KMS-11 (cell line): ENCODE data around the gene FSD1.

Experiments
- H2AFZ ChIP-seq: fragments of 200-600 bp; sonication (generic); 2 replicates; pipeline ENCODE4 v1.6.1; 2016; ENCODE audit warnings: antibody characterized with exemption, mixed run types, low read depth
- H3K27ac ChIP-seq: fragments of 200-600 bp; sonication (generic); 2 replicates; pipeline ENCODE4 v1.6.1; 2016; ENCODE audit warnings: mild to moderate bottlenecking, mixed run types
- H3K27me3 ChIP-seq: fragments of 200-600 bp; sonication (generic); 2 replicates; pipeline ENCODE4 v1.6.1; 2017; ENCODE audit warnings: mild to moderate bottlenecking, low read depth, mixed run types, moderate library complexity; ENCODE audit not compliant: insufficient read depth
- H3K36me3 ChIP-seq: fragments of 200-600 bp; sonication (generic); 2 replicates; pipeline ENCODE4 v1.6.1; 2017; ENCODE audit warnings: mild to moderate bottlenecking, mixed run types; ENCODE audit not compliant: insufficient read depth
- H3K4me1 ChIP-seq: fragments of 200-600 bp; sonication (generic); 2 replicates; pipeline ENCODE4 v1.6.1; 2016; ENCODE audit warnings: mild to moderate bottlenecking, low read depth, mixed run types; ENCODE audit not compliant: poor library complexity, severe bottlenecking
- H3K4me2 ChIP-seq: fragments of 200-600 bp; sonication (generic); 2 replicates; pipeline ENCODE4 v1.7.0; 2016; ENCODE audit warnings: mild to moderate bottlenecking, mixed run types
- H3K4me3 ChIP-seq: fragments of 200-600 bp; sonication (generic); IDR thresholded peaks from 2 replicates; pipeline ENCODE4 v1.6.1; 2017; ENCODE audit warnings: low read depth, low read length, mixed read lengths; ENCODE audit not compliant: insufficient read depth
- H3K79me2 ChIP-seq: fragments of 200-600 bp; sonication (generic); 2 replicates; pipeline ENCODE4 v1.6.1; 2016; ENCODE audit warnings: low read depth, mixed run types; ENCODE audit not compliant: insufficient read depth
- H3K9ac ChIP-seq: fragments of 200-600 bp; sonication (generic); 2 replicates; pipeline ENCODE4 v1.6.1; 2016; ENCODE audit warnings: mild to moderate bottlenecking, mixed run types
- H4K20me1 ChIP-seq: fragments of 200-600 bp; sonication (generic); 2 replicates; pipeline ENCODE4 v1.6.1; 2016; ENCODE audit warnings: mild to moderate bottlenecking, mixed run types; ENCODE audit not compliant: insufficient read depth
- TF ChIP-seq, protein P1 (sequence below): fragments of 200-600 bp; sonication (generic); conservative IDR thresholded peaks from 2 replicates; pipeline ENCODE4 v1.6.1; 2017; ENCODE audit warnings: low read depth, mild to moderate bottlenecking, antibody characterized with exemption, low read length, moderate library complexity, mixed read lengths

The FSD1 gene

DNA sequence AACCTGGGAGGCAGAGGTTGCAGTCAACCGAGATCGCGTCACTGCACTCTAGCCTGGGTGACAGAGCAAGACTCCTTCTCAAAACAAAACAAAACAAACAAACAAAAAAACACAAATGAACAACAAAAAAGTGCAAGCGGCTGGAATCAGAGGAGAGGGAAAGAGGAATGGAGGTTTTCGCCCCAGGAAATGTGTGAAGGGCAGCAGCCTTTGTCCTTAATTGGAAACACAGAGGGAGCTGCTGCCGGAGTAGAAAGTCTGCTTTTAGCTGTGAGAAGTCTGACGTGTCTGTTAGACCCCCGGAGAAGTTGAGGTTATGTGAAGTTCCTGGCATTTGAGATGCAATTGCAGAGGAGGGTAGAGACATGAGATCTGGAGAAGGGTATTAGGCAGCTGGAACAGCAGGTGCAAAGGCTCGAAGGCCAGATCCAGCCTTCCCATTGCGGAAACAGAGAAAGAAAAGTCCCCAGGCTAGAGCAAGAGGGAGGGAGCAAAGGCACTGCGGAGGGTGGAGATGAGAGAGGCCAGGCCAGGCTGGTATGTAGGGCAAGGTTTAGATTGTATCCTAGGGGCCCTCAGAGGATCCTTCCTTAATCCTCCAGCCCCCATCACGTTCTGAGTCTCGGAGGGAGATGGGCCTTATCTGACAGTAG, 2.7 kb upstream of the FSD1 start:
- Histone ChIP-seq H2AFZ (no peak overlapping the region), H3K4me2 (no peak overlapping the region), H3K27ac (no peak overlapping the region), H3K79me2 (no peaks in the 10 kb centered on the region), H3K27me3 (peaks cover 13% of the 10 kb centered on the region; the same call in 1 of the 2 replicates), H3K9ac (no peak overlapping the region), H3K4me1 (no peaks in the 10 kb centered on the region), H4K20me1 (no peaks in the 10 kb centered on the region), H3K4me3 (no peak overlapping the region), H3K36me3 (no peaks in the 10 kb centered on the region)
- TF ChIP-seq, protein P1, sequence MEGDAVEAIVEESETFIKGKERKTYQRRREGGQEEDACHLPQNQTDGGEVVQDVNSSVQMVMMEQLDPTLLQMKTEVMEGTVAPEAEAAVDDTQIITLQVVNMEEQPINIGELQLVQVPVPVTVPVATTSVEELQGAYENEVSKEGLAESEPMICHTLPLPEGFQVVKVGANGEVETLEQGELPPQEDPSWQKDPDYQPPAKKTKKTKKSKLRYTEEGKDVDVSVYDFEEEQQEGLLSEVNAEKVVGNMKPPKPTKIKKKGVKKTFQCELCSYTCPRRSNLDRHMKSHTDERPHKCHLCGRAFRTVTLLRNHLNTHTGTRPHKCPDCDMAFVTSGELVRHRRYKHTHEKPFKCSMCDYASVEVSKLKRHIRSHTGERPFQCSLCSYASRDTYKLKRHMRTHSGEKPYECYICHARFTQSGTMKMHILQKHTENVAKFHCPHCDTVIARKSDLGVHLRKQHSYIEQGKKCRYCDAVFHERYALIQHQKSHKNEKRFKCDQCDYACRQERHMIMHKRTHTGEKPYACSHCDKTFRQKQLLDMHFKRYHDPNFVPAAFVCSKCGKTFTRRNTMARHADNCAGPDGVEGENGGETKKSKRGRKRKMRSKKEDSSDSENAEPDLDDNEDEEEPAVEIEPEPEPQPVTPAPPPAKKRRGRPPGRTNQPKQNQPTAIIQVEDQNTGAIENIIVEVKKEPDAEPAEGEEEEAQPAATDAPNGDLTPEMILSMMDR: no peak

DNA sequence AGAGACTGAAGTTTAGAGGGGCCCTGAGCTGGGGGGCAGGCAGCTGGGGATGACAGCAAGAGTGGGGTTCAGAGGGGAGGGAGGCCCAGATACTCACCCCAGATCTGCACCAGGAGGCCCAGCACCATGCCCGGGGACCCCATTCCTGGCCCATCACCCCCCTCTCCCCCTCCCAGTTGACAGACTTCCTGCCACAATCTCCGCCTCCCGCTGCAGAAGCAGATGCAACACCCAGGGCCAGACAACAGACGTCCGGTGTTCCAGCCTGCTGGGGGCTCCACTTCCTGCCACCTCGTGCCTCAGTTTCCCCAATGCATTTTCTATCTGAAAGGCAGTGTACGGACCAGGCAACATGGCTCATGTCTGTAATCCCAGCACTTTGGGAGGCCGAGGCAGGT, 2.2 kb upstream of the FSD1 start, which contains the start of gene TMIGD2:
TSS of gene TMIGD2 (minus strand) at position 147 of the 398 bp plus-strand sequence. CDS start at position 143, 4 bp downstream.
- Histone ChIP-seq H3K4me2 (no peak within 1 kb of the TSS), H3K27me3 (peaks cover 8% of the 10 kb centered on the region; the same call in 1 of the 2 replicates), H3K4me1 (no peaks in the 10 kb centered on the region), H3K36me3 (no peaks in the 10 kb centered on the region), H3K27ac (no peak within 1 kb of the TSS), H3K79me2 (no peaks in the 10 kb centered on the region), H4K20me1 (no peaks in the 10 kb centered on the region), H3K9ac (no peak within 1 kb of the TSS), H3K4me3 (no peak within 1 kb of the TSS), H2AFZ (no peak within 1 kb of the TSS)
- TF ChIP-seq, protein P1: no peak

DNA sequence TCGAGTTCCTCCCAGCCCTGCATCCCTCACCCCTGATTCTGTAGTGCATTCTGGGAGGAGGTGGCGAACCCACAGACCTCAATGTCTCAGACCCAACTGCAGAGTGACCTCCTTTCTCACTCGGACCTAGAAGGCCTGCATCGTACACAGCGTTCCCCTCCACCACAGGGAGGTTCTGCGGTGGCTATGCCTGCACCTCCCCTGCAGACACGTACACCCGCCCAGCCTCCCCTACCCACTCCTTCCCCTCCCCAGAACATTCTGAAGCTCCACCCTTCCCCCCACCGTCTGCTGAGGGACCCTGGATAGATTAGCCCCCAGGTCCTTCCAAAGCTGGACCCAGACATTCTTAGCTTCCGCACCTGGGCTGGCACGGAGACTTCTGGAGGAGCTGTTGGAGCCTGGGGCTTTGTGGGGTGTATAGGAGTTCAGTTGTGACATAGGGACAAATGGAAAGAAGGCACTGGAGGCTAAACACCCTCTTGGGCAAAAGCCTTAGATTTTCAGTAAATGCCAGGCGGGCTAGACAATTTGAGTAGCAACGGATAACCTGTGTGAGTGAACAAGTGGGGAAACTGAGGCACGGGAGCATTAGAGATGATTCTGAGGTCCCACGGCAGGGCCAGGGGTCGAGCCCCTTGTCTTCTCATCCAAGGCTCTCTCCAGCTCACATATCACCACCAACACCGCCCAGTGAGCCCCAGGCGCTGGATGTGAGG, 420 bp upstream of the FSD1 start:
- Histone ChIP-seq H3K4me3 (no peak overlapping the region), H3K4me1 (no peaks in the 10 kb centered on the region), H3K36me3 (no peaks in the 10 kb centered on the region), H3K27ac (no peak overlapping the region), H3K27me3 (peaks cover 2% of the 10 kb centered on the region; the same call in 1 of the 2 replicates), H3K4me2 (no peak overlapping the region), H4K20me1 (no peaks in the 10 kb centered on the region), H2AFZ (peak overlapping the region; percentile 34; the same call in 1 of the 2 replicates), H3K9ac (no peak overlapping the region), H3K79me2 (no peaks in the 10 kb centered on the region)
- TF ChIP-seq, protein P1: no peak

DNA sequence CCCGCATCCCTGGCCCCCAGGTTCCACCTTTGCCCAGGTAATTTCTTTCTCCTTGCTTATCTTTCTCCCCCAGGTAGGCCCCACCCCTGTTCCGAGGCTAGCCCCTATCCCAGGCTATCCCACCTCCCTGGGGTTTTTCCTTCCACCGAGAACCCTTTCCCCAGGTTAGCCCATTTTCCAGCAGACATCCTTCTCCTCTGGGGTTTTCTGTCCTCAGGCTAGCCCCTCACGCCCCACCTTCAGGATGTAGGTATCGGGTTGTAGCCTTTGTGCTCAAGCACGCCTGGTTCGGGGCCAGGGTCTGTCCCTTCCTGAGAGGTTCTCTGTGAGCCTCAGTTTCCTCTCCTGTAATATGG, 837 bp downstream of the FSD1 start:
- Histone ChIP-seq H3K79me2 (no peaks in the 10 kb centered on the region), H3K36me3 (no peaks in the 10 kb centered on the region), H3K4me3 (no peak overlapping the region), H3K4me2 (no peak overlapping the region), H3K27me3 (no peaks in the 10 kb centered on the region; the same call in 1 of the 2 replicates), H2AFZ (no peak overlapping the region), H3K9ac (no peak overlapping the region), H3K27ac (no peak overlapping the region), H3K4me1 (no peaks in the 10 kb centered on the region), H4K20me1 (no peaks in the 10 kb centered on the region)
- TF ChIP-seq, protein P1: no peak
